Brain microvascular endothelial cell (primary cell): ENCODE results near the gene SLC7A6.
A peak's percentile ranks its signal among the peaks of the same experiment; 100 is the strongest.

Experiments used
- DNase-seq: peaks from one replicate; pipeline ENCODE4 v3.0.0-alpha.2; 2020
- H3K27ac ChIP-seq: fragments of 250-450 bp; sonication (Bioruptor Pico); 2 replicates; pipeline ENCODE4 v1.5.1; 2020; ENCODE audit warnings: mild to moderate bottlenecking, moderate library complexity
- H3K27me3 ChIP-seq: fragments of 250-450 bp; sonication (Bioruptor Pico); replicated peaks from 2 replicates; pipeline ENCODE4 v1.5.1; 2020; ENCODE audit warnings: mild to moderate bottlenecking
- H3K36me3 ChIP-seq: fragments of 250-450 bp; sonication (Bioruptor Pico); replicated peaks from 2 replicates; pipeline ENCODE4 v1.5.1; 2020; ENCODE audit warnings: mild to moderate bottlenecking
- H3K4me3 ChIP-seq: 2 replicates; pipeline ENCODE4 v1.5.1; 2011; ENCODE audit warnings: low read depth, mild to moderate bottlenecking, control low read depth, low read length, moderate library complexity
- CTCF ChIP-seq: IDR thresholded peaks from 2 replicates; pipeline ENCODE4 v1.5.1; 2011; ENCODE audit warnings: low read depth, mild to moderate bottlenecking, moderate library complexity, low read length, control low read depth, inconsistent platforms; ENCODE audit errors: missing control alignments
- in situ Hi-C: cut with HindIII; loops from 2 replicates; pipeline ENCODE4 v1.10.0; 2017; ENCODE audit warnings: low sequenced_read_pairs, low pct_ligation_motif_present

The SLC7A6 gene

GRCh38 chr16:68299571-68300453 is 35.5 kb downstream of the SLC7A6 start:
- no peak overlapping the region for H3K4me3 ChIP-seq
- peaks cover 81% of the 10 kb centered on the region for H3K36me3 ChIP-seq
- no peak overlapping the region for H3K27ac ChIP-seq

GRCh38 chr16:68300734-68301459 is 36.6 kb downstream of the SLC7A6 start:
- Histone ChIP-seq H3K36me3 (peaks cover 82% of the 10 kb centered on the region), H3K4me3 (no peak overlapping the region), H3K27ac (no peak overlapping the region), H3K27me3 (no peaks in the 10 kb centered on the region)
- DNase-seq = no peak
- in situ Hi-C loops = no loop called here
- TF ChIP-seq CTCF = no peak

More at GRCh38 chr16:68299571-68300453, 35.5 kb downstream of the SLC7A6 start:
- in situ Hi-C loops = no loop called here
- no peaks in the 10 kb centered on the region for H3K27me3 ChIP-seq
- TF ChIP-seq CTCF = no peak
- DNase-seq = no peak

- no peak for DNase-seq
- in situ Hi-C loops = no loop called here
- H3K36me3 ChIP-seq = peaks cover 53% of the 10 kb centered on the region
- no peak for TF ChIP-seq CTCF
- no peak overlapping the region for H3K4me3 ChIP-seq
- H3K27me3 ChIP-seq = no peaks in the 10 kb centered on the region
- no peak overlapping the region for H3K27ac ChIP-seq
These were observed 42.3 kb downstream of the SLC7A6 start for GRCh38 chr16:68306633-68307032.

GRCh38 chr16:68309799-68310198 is 45.5 kb downstream of the SLC7A6 start:
- in situ Hi-C loops = no loop called here
- no peak for TF ChIP-seq CTCF
- Histone ChIP-seq H3K4me3 (peak overlapping the region; percentile 80), H3K27ac (peak overlapping the region; percentile 83), H3K27me3 (no peaks in the 10 kb centered on the region), H3K36me3 (peaks cover 30% of the 10 kb centered on the region)
- DNase-seq = no peak

- no peak for TF ChIP-seq CTCF
- Histone ChIP-seq H3K36me3 (peaks cover 24% of the 10 kb centered on the region), H3K27me3 (no peaks in the 10 kb centered on the region), H3K27ac (peak overlapping the region; percentile 83), H3K4me3 (peak overlapping the region; percentile 80)
- in situ Hi-C loops = no loop called here
- DNase-seq = no peak
These were observed 46.1 kb downstream of the SLC7A6 start for GRCh38 chr16:68310437-68310773.
